Loucy (cell line): ENCODE data around the gene EPB41L1.

Experiments used
- H2AFZ ChIP-seq: fragments of 200-600 bp; sonication (generic); 2 replicates; pipeline ENCODE4 v1.6.0; 2016; ENCODE audit warnings: antibody characterized with exemption, mild to moderate bottlenecking, low read length, moderate library complexity
- H3F3A ChIP-seq: fragments of 200-600 bp; 2 replicates; pipeline ENCODE4 v1.6.0; 2016; ENCODE audit warnings: antibody characterized with exemption, low read depth, mild to moderate bottlenecking
- H3K27me3 ChIP-seq: fragments of 200-600 bp; sonication (generic); 2 replicates; pipeline ENCODE4 v1.6.1; 2014; ENCODE audit warnings: low read length, mild to moderate bottlenecking; ENCODE audit not compliant: insufficient read depth, poor library complexity, severe bottlenecking
- H3K36me3 ChIP-seq: fragments of 200-600 bp; sonication (generic); 2 replicates; pipeline ENCODE4 v1.6.1; 2016; ENCODE audit warnings: low read length; ENCODE audit not compliant: insufficient read depth
- H3K4me1 ChIP-seq: fragments of 200-600 bp; sonication (generic); 2 replicates; pipeline ENCODE4 v1.5.1; 2014; ENCODE audit warnings: low read length, mild to moderate bottlenecking; ENCODE audit not compliant: insufficient read depth, poor library complexity, severe bottlenecking
- H3K4me2 ChIP-seq: fragments of 200-600 bp; sonication (generic); 2 replicates; pipeline ENCODE4 v1.6.0; 2014; ENCODE audit warnings: antibody characterized with exemption, low read length, low read depth, mild to moderate bottlenecking; ENCODE audit not compliant: poor library complexity, severe bottlenecking
- H3K4me3 ChIP-seq: fragments of 200-600 bp; sonication (generic); 2 replicates; pipeline ENCODE4 v1.5.1; 2014; ENCODE audit warnings: low read length, mild to moderate bottlenecking, mixed read lengths; ENCODE audit not compliant: poor library complexity, severe bottlenecking
- H3K79me2 ChIP-seq: fragments of 200-600 bp; sonication (generic); 2 replicates; pipeline ENCODE4 v1.6.1; 2014; ENCODE audit warnings: low read length; ENCODE audit not compliant: insufficient read depth
- H3K9ac ChIP-seq: fragments of 200-600 bp; sonication (generic); 2 replicates; pipeline ENCODE4 v1.6.0; 2014; ENCODE audit warnings: mild to moderate bottlenecking, low read depth, low read length, moderate library complexity; ENCODE audit not compliant: poor library complexity, severe bottlenecking
- H3K9me2 ChIP-seq: fragments of 200-600 bp; sonication (generic); replicated peaks from 2 replicates; pipeline ENCODE4 v1.6.1; 2016; ENCODE audit warnings: low read depth, low read length, mixed read lengths
- H3K9me3 ChIP-seq: fragments of 200-600 bp; sonication (generic); 2 replicates; pipeline ENCODE4 v1.6.1; 2014; ENCODE audit warnings: mild to moderate bottlenecking, antibody characterized with exemption, low read length, low read depth; ENCODE audit not compliant: insufficient read depth
- H4K20me1 ChIP-seq: fragments of 200-600 bp; sonication (generic); 2 replicates; pipeline ENCODE4 v1.6.0; 2014; ENCODE audit warnings: antibody characterized with exemption, low read length, mild to moderate bottlenecking; ENCODE audit not compliant: insufficient read depth, poor library complexity, severe bottlenecking
- CTCF ChIP-seq: fragments of 200-600 bp; sonication (generic); conservative IDR thresholded peaks from 2 replicates; pipeline ENCODE4 v1.5.1; 2014; ENCODE audit warnings: mild to moderate bottlenecking, antibody characterized with exemption, low read length
- EZH2phosphoT487 ChIP-seq: fragments of 200-600 bp; IDR thresholded peaks from 2 replicates; pipeline ENCODE4 v1.6.1; 2018; ENCODE audit warnings: antibody characterized with exemption, mild to moderate bottlenecking, moderate library complexity, borderline replicate concordance

The EPB41L1 gene

GRCh38 chr20:36149469-36149868 is 5.1 kb upstream of the EPB41L1 start:
- no peak for TF ChIP-seq CTCF
- TF ChIP-seq EZH2phosphoT487 = no peak
- H3K9me2 ChIP-seq = no peaks in the 10 kb centered on the region
- H2AFZ ChIP-seq = no peak overlapping the region
- H3K4me1 ChIP-seq = peaks cover 4% of the 10 kb centered on the region
- H3K36me3 ChIP-seq = no peaks in the 10 kb centered on the region
- H3K4me2 ChIP-seq = no peak overlapping the region
- H4K20me1 ChIP-seq = no peaks in the 10 kb centered on the region
- no peak overlapping the region for H3K4me3 ChIP-seq
- H3F3A ChIP-seq = no peaks in the 10 kb centered on the region
- no peak overlapping the region for H3K9ac ChIP-seq
- H3K27me3 ChIP-seq = no peaks in the 10 kb centered on the region
- no peaks in the 10 kb centered on the region for H3K9me3 ChIP-seq
- no peaks in the 10 kb centered on the region for H3K79me2 ChIP-seq

DNA sequence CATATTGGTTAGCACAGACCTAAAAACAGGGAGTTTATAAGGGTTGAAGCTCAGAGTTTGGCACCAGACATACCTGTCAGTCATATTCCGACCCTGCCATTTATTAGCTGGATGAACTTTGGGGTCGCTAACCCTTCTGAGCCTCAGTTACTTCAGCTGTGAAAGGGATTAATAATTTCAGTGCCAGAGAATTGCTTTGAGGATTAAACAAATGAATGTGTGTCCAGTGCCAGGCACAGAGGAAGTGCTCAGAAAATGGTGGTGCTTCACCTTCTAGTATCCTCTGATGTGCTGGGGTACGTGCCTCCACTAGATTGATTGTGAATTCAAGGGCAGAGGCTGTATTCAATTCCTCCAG is 4.1 kb upstream of the EPB41L1 start:
- Histone ChIP-seq H2AFZ (no peak overlapping the region), H3K4me3 (no peak overlapping the region), H3K9me3 (no peaks in the 10 kb centered on the region), H3K4me1 (peaks cover 4% of the 10 kb centered on the region), H3K36me3 (no peaks in the 10 kb centered on the region), H4K20me1 (no peaks in the 10 kb centered on the region), H3K27me3 (no peaks in the 10 kb centered on the region), H3F3A (no peaks in the 10 kb centered on the region), H3K9ac (no peak overlapping the region), H3K9me2 (no peaks in the 10 kb centered on the region), H3K4me2 (no peak overlapping the region), H3K79me2 (no peaks in the 10 kb centered on the region)
- TF ChIP-seq CTCF = no peak
- TF ChIP-seq EZH2phosphoT487 = no peak

DNA sequence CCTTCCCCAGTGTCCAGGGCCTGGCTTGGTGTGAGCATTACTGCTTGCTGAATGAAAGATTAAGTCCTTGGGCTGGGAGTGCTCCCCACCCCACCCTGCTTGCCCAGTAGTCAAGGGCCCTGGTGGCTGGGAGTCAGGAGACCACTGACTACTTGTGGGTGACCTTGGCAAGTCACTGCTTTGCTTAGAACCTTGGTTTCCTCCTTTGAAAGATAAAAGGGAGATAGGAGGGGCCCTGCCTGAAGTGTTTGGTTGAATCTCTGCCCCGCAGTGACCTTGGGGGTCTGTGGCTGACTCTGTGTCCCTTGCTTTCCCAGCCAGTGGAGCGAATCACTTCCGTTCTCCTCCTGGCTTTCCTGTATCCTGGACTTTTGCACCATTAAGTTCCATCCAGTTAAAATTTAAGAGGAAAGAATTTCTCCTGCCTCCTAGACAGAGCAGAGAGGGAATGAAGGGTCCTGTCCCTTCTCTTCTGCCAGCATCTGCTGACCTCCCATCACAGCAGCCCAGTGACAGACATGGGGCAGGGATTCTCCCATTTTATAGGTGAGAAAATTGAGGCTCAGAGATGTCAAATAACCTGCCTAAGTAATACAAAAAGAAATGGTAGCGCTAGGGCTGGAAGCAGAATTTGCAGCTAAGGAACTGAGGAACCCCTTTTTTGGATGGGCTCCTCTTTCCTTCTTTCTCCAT is 3.5 kb upstream of the EPB41L1 start:
- Histone ChIP-seq H3K9me3 (no peaks in the 10 kb centered on the region), H4K20me1 (no peaks in the 10 kb centered on the region), H3K9ac (no peak overlapping the region), H3K36me3 (no peaks in the 10 kb centered on the region), H3K4me1 (peaks cover 4% of the 10 kb centered on the region), H3K4me3 (no peak overlapping the region), H3F3A (no peaks in the 10 kb centered on the region), H3K4me2 (no peak overlapping the region), H2AFZ (no peak overlapping the region), H3K27me3 (no peaks in the 10 kb centered on the region), H3K9me2 (no peaks in the 10 kb centered on the region), H3K79me2 (no peaks in the 10 kb centered on the region)
- TF ChIP-seq CTCF (no peak), EZH2phosphoT487 (no peak)
